Lower leg skin (tissue), 4 donors: Measurements from ENCODE around the gene ZNF385A. TPM values are rescaled to one million over a fixed set of nuclear protein-coding genes. Genes with fewer than 3 reads are reported as not detected.

Experiments
- DNase-seq, 2 donors: peaks; one replicate each; pipeline ENCODE4 v3.0.0-alpha.2; 2019; ENCODE audit warnings: low spot score in 2 of 2
- H3K4me3 ChIP-seq: fragments of 200-600 bp; sonication (generic); 2 replicates; pipeline ENCODE4 v1.5.1; 2017; ENCODE audit warnings: mild to moderate bottlenecking, low read depth; ENCODE audit not compliant: poor library complexity, severe bottlenecking
- POLR2A ChIP-seq, 2 donors: fragments of 450-650 bp; IDR thresholded peaks; one replicate each; pipeline ENCODE4 v1.6.1; 2016 to 2017; ENCODE audit warnings: antibody characterized with exemption in 2 of 2, mild to moderate bottlenecking in 1 of 2, moderate library complexity in 1 of 2
- WGBS, 2 donors: methylation state at CpG; one replicate each; pipeline ENCODE4 v1.1.5; 2018; 5-methylcytosine and 5-hydroxymethylcytosine counted together
- intact Hi-C: fragments of 100-400 bp; cut with DNase I; formaldehyde crosslinking; loops from one replicate; pipeline ENCODE4 v1.15.0; 2023; ENCODE audit warnings: low total_unique reads
- total RNA-seq, 4 donors: library from RNA; depleted of rRNA; stranded (reverse); fragments of >200 nt; gene quantifications; one replicate each; pipeline ENCODE4 v1.1.0, GENCODE V29; 2016
- TF ChIP-seq, protein P1 (sequence below), 3 donors: fragments of 450-650 bp; IDR thresholded peaks; one replicate each; pipeline ENCODE4 v1.5.1; 2016; ENCODE audit warnings: antibody characterized with exemption in 3 of 3, mild to moderate bottlenecking in 3 of 3, moderate library complexity in 2 of 3

Gene ZNF385A
- total RNA-seq, 4 donors from 2014 or later = 89.0 to 183 (median 146) TPM

DNA sequence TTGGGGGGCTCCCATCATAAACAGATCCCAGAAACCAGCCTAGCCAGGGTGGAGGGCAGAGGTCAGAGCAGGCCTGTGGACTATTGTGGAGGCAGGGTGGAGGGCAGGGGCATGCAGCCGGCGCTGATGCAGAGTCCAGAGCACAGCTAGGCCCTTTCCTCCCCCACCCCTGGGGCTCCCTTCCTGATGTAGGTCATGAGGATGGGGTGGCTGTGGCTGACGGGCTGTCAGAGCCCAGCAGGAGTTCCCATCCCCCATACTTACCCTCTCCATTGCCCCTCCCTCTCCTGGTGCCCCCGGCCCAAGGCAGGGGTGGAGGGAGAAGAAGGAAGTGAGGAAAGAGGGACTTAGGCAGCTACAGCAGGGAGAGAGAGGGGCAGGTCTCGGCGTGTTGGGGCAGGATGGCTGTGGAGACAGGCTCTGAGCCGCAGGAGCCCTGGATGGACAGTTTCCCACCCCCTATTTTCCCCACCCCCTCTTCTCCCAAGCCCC, 5.7 kb upstream of the ZNF385A start:
- 34 to 43% methylated on average over 7 of the region's 7 CpGs for whole genome bisulfite sequencing, 2 donors
- no peak overlapping the region for H3K4me3 ChIP-seq
- peak in 1 of 2 donors; percentile 89 for DNase-seq
- intact Hi-C loops = no loop called here
- TF ChIP-seq, protein P1, sequence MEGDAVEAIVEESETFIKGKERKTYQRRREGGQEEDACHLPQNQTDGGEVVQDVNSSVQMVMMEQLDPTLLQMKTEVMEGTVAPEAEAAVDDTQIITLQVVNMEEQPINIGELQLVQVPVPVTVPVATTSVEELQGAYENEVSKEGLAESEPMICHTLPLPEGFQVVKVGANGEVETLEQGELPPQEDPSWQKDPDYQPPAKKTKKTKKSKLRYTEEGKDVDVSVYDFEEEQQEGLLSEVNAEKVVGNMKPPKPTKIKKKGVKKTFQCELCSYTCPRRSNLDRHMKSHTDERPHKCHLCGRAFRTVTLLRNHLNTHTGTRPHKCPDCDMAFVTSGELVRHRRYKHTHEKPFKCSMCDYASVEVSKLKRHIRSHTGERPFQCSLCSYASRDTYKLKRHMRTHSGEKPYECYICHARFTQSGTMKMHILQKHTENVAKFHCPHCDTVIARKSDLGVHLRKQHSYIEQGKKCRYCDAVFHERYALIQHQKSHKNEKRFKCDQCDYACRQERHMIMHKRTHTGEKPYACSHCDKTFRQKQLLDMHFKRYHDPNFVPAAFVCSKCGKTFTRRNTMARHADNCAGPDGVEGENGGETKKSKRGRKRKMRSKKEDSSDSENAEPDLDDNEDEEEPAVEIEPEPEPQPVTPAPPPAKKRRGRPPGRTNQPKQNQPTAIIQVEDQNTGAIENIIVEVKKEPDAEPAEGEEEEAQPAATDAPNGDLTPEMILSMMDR (IDR thresholded peaks at IDR 0.05) = no peak
- no peak for TF ChIP-seq POLR2A (IDR thresholded peaks at IDR 0.05)

DNA sequence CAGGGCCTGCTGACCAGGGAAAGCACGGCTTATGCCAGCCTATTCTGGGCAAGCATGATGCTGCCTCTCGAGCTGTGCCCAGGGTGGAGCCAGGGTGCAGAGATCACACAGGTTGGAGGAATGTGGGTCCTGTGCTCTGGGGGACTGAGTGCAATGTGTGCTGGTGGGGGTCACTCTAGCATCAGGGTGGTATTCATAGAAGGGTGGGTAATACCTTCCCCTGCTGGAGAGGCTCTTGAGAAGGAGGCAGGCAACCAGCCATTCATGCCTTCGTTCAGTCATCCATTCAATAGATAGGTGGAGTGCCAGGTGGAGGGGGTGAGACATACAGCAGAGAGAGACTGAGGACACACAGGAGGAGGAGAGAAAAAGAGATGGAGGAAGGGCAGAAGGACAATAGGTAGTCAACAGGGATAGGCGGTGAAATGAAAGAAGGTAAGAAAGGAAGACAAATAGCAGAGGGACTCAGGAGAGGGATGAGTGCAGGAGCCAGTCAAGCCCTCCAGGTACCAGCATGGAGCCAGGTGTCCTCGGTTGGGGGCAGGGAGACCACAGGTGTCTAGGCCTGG, 5.2 kb upstream of the ZNF385A start:
- WGBS, 2 donors = 48 to 62% methylated on average over 5 of the region's 5 CpGs
- DNase-seq = no peak
- H3K4me3 ChIP-seq = no peak overlapping the region
- intact Hi-C loops = no loop called here
- no peak for TF ChIP-seq POLR2A (IDR thresholded peaks at IDR 0.05)
- TF ChIP-seq, protein P1 (IDR thresholded peaks at IDR 0.05) = no peak

DNA sequence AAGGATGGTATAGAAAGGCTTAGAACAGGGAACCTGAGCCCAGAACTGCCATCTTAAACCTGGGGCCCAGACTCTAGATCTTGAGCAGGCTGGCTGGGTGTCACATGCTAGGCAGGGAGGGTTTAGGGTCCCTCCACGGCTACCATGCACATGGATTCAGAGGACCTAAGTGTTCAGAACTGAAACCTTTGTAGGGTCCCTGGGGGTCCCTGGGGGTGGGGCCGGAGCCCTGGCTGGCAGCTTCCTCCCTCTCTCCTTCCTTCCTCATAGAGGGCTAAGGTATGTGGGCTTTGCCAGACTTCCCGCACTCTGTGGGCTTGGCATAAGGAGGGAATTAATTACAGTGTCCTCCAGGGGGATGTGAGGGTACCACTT, 4.6 kb upstream of the ZNF385A start:
- WGBS, 2 donors = 55 to 67% methylated on average over 3 of the region's 3 CpGs
- intact Hi-C loops = no loop called here
- DNase-seq = peak in 1 of 2 donors; percentile 86
- TF ChIP-seq POLR2A (IDR thresholded peaks at IDR 0.05) = no peak
- TF ChIP-seq, protein P1 (IDR thresholded peaks at IDR 0.05) = no peak
- no peak overlapping the region for H3K4me3 ChIP-seq

DNA sequence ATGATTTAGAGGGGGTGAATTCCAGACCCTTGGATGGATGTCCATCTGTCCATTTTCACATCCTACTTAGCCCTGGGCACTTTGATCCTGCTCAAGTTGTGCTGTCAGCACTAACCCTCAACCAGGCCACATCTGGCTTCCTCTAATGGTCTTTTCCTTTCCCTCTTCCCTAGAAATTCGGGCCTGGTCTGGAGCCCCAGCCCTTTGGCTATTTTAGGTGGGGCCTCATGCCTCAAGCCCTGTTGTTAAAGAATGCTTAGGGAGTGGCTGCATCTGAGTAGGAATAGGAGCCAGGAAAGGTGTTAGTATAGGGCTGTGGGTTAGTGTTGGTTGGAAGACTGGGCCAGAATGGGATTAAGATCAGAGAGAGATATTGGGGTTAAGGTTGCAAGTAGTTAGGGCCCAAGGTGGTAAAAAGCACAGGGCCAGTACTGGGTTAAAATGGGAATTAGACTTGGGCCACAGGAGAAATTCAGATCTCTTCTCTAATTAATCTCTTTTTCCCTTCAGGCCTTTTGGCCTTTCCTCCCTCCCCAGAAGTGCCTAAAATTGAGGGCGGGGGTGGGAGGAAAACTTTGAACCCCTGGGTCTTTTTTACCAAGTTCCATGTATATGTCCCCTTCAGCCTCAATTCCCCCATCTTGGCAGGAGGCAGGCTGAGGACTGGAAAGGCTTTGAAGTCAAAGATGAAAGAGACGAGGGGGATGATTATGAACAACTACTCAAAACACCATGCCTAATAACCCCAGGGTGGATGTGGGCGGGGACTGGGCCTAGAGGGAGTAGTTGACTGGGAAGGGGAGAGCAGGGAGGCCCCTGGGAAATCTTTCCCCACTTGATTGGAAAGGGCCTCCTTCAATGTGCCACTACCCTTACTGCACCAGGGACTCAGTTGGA, 4.0 kb upstream of the ZNF385A start:
- DNase-seq = no peak
- 42 to 50% methylated on average over 4 of the region's 4 CpGs for WGBS, 2 donors
- intact Hi-C loops = no loop called here
- H3K4me3 ChIP-seq = no peak overlapping the region
- no peak for TF ChIP-seq POLR2A (IDR thresholded peaks at IDR 0.05)
- TF ChIP-seq, protein P1 (IDR thresholded peaks at IDR 0.05) = no peak

DNA sequence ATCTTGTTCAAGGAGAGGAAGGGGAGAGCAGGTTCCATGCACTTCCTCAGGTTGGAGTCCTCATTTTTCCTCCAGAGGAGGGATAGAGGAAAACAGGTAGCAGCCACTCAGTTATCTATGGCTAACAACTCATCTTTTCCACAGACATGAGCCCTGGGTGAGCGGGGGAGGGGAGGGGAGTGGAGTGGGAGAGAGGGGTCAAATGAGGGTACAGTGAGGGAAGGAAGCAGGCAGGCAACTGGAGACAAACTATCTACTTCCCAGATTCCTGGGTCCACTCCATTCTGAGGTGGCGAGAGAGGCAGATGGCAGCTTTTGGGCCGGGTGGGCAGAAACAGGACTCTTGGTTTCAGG, 2.6 kb upstream of the ZNF385A start:
- 74% methylated on average over 3 of the region's 3 CpGs for WGBS, 2 donors
- no peak for TF ChIP-seq POLR2A (IDR thresholded peaks at IDR 0.05)
- TF ChIP-seq, protein P1 (IDR thresholded peaks at IDR 0.05) = no peak
- DNase-seq = peak in 1 of 2 donors; percentile 87
- no peak overlapping the region for H3K4me3 ChIP-seq
- intact Hi-C loops = no loop called here
